Measurements from ENCODE around the gene COL20A1.
"Not testable (repeated sequence)": the region's sequence is repeated elsewhere in the genome, so short reads cannot be mapped to it uniquely, and the experiment has no call there.

Gene COL20A1

GRCh38 chr20:63379296-63379695, 86.3 kb downstream of the COL20A1 start:
- CTCF ChIA-PET: interaction anchor here (0.7 to 7.3 kb wide), 3 partner anchors 66 to 198 kb away, joined by 3 to 89 read pairs (median 3); no protein-coding TSS in a partner anchor
- no peak for TF ChIP-seq GLI2 (tag by site-specific recombination; IDR thresholded peaks at IDR 0.05; ENCODE audit: borderline replicate concordance, low read depth)
- TF ChIP-seq BCL11A (tag by site-specific recombination; IDR thresholded peaks at IDR 0.05; ENCODE audit: low read depth): no peak
- no peak for TF ChIP-seq ZNF266 (tag by site-specific recombination; IDR thresholded peaks at IDR 0.05; ENCODE audit: low read depth)
- no peak for TF ChIP-seq ZNF404 (tag by site-specific recombination; IDR thresholded peaks at IDR 0.05)
- no peak for TF ChIP-seq ZNF610 (tag by site-specific recombination; IDR thresholded peaks at IDR 0.05; ENCODE audit: borderline replicate concordance)
- no peak for TF ChIP-seq ZBTB21 (tag by site-specific recombination; IDR thresholded peaks at IDR 0.05)
- TF ChIP-seq OSR2 (tag by site-specific recombination; IDR thresholded peaks at IDR 0.05): no peak
- TF ChIP-seq ZNF341 (tag by site-specific recombination; IDR thresholded peaks at IDR 0.05; ENCODE audit: low read depth): no peak
- no peak for TF ChIP-seq ZBTB44 (tag by site-specific recombination; IDR thresholded peaks at IDR 0.05)
- TF ChIP-seq ZNF211 (tag by site-specific recombination; IDR thresholded peaks at IDR 0.05; ENCODE audit: low read depth): no peak
- TF ChIP-seq ZBTB7A (tag by site-specific recombination; IDR thresholded peaks at IDR 0.05; ENCODE audit: low read depth): no peak
- no peak for TF ChIP-seq HOXA7 (CRISPR knock-in tag; IDR thresholded peaks at IDR 0.05; ENCODE audit: borderline replicate concordance)
- TF ChIP-seq ZNF530 (tag by site-specific recombination; IDR thresholded peaks at IDR 0.05; ENCODE audit: low read depth): no peak
- TF ChIP-seq ZNF10 (tag by site-specific recombination; IDR thresholded peaks at IDR 0.05): no peak
- no peak for TF ChIP-seq ZNF18 (tag by site-specific recombination; IDR thresholded peaks at IDR 0.05)
- no peak for TF ChIP-seq ZNF157 (tag by site-specific recombination; IDR thresholded peaks at IDR 0.05)
- no peaks in the 10 kb centered on the region for H3K36me3 ChIP-seq (ENCODE audit: control insufficient read depth in 2 of 2, insufficient read depth in 1 of 2, low read length in 2 of 2)
- no peaks in the 10 kb centered on the region for H3K9me3 ChIP-seq (ENCODE audit: control insufficient read depth, insufficient read depth, low read depth, low read length)
- POLR2A ChIA-PET: no interaction called here
- H3K27ac ChIP-seq (ENCODE audit: extremely low read depth, low read depth, low read length): no peak overlapping the region
- H3K4me3 ChIP-seq (ENCODE audit: low read depth, low read length): no peak overlapping the region
- no peaks in the 10 kb centered on the region for H3K4me1 ChIP-seq (ENCODE audit: control insufficient read depth, insufficient read depth, low read length)

GRCh38 chr20:63379872-63380271, 86.9 kb downstream of the COL20A1 start:
- H3K4me1 ChIP-seq (ENCODE audit: control insufficient read depth, insufficient read depth, low read length); H3K4me3 ChIP-seq (ENCODE audit: low read depth, low read length); H3K27ac ChIP-seq (ENCODE audit: extremely low read depth, low read depth, low read length); H3K9me3 ChIP-seq (ENCODE audit: control insufficient read depth, insufficient read depth, low read depth, low read length); H3K36me3 ChIP-seq (ENCODE audit: control insufficient read depth in 2 of 2, insufficient read depth in 1 of 2, low read length in 2 of 2); POLR2A ChIA-PET: not testable (repeated sequence)
- TF ChIP-seq ZIC2 (tag by site-specific recombination; IDR thresholded peaks at IDR 0.05) (peak; percentile 34), SP2 (tag by site-specific recombination; IDR thresholded peaks at IDR 0.05) (peak; percentile 48)
- CTCF ChIA-PET: interaction anchor here (0.6 to 7.3 kb wide), 5 partner anchors 48 to 324 kb away, joined by 3 to 89 read pairs (median 4); no protein-coding TSS in a partner anchor

- ChIA-PET POLR2A (interaction anchor here (1.2 kb wide), 1 partner anchor 71 kb away, joined by 3 read pairs; no protein-coding TSS in a partner anchor), CTCF (interaction anchor here (0.7 to 7.3 kb wide), 12 partner anchors 14 to 324 kb away, joined by 3 to 89 read pairs (median 4); no protein-coding TSS in a partner anchor)
- no peaks in the 10 kb centered on the region for H3K36me3 ChIP-seq (ENCODE audit: control insufficient read depth in 2 of 2, insufficient read depth in 1 of 2, low read length in 2 of 2)
- H3K27ac ChIP-seq (ENCODE audit: extremely low read depth, low read depth, low read length): no peak overlapping the region
- no peaks in the 10 kb centered on the region for H3K9me3 ChIP-seq (ENCODE audit: control insufficient read depth, insufficient read depth, low read depth, low read length)
- no peaks in the 10 kb centered on the region for H3K4me1 ChIP-seq (ENCODE audit: control insufficient read depth, insufficient read depth, low read length)
- no peak overlapping the region for H3K4me3 ChIP-seq (ENCODE audit: low read depth, low read length)
- TF ChIP-seq ZNF623 (tag by site-specific recombination; IDR thresholded peaks at IDR 0.05) (no peak), ZBTB48 (tag by site-specific recombination; IDR thresholded peaks at IDR 0.05) (no peak), ZNF214 (tag by site-specific recombination; IDR thresholded peaks at IDR 0.05; ENCODE audit: borderline replicate concordance) (no peak), ZNF274 (IDR thresholded peaks at IDR 0.05; ENCODE audit: low read length) (no peak), ZNF274 (tag by site-specific recombination; IDR thresholded peaks at IDR 0.05; ENCODE audit: borderline replicate concordance) (no peak), ZSCAN5A (tag by site-specific recombination; IDR thresholded peaks at IDR 0.05) (no peak), BCL11A (tag by site-specific recombination; IDR thresholded peaks at IDR 0.05; ENCODE audit: low read depth) (no peak), ZNF37A (tag by site-specific recombination; IDR thresholded peaks at IDR 0.05) (no peak), ZNF48 (tag by site-specific recombination; IDR thresholded peaks at IDR 0.05) (no peak), ZNF571 (tag by site-specific recombination; IDR thresholded peaks at IDR 0.05) (no peak), ZNF404 (tag by site-specific recombination; IDR thresholded peaks at IDR 0.05) (no peak), ZNF629 (tag by site-specific recombination; IDR thresholded peaks at IDR 0.05) (no peak), ZFP69B (tag by site-specific recombination; IDR thresholded peaks at IDR 0.05) (no peak), ZNF473 (tag by site-specific recombination; IDR thresholded peaks at IDR 0.05) (no peak)
Observed at GRCh38 chr20:63380346-63380870, 87.4 kb downstream of the COL20A1 start.

All from HEK293 (cell line).